Measurements from ENCODE around the gene MYBPC2.
A peak's percentile ranks its signal among the peaks of the same experiment; 100 is the strongest.

MYBPC2 gene

GRCh38 chr19:50410109-50410508 lies 22.6 kb upstream of the MYBPC2 start:
- DNase-seq = no peak

- DNase-seq = no peak
These were observed 20.3 kb upstream of the MYBPC2 start for GRCh38 chr19:50412419-50412818.

GRCh38 chr19:50413096-50413495 lies 19.6 kb upstream of the MYBPC2 start:
- no peak for DNase-seq

GRCh38 chr19:50413531-50413930 lies 19.2 kb upstream of the MYBPC2 start:
- no peak for DNase-seq

GRCh38 chr19:50414864-50415660 lies 17.6 kb upstream of the MYBPC2 start:
- DNase-seq = no peak

- DNase-seq = no peak
These were observed 17.0 kb upstream of the MYBPC2 start for GRCh38 chr19:50415661-50416033.

- DNase-seq = no peak
These were observed 16.4 kb upstream of the MYBPC2 start for GRCh38 chr19:50416034-50416977.

GRCh38 chr19:50417111-50418081 lies 15.3 kb upstream of the MYBPC2 start:
- no peak for DNase-seq

GRCh38 chr19:50418176-50419021 lies 14.3 kb upstream of the MYBPC2 start, which contains the start of gene SPIB:
SPIB (plus strand) TSS chr19:50418938; CDS start chr19:50418963, 25 bp downstream.
- no peak for DNase-seq

- no peak for DNase-seq
These were observed 13.6 kb upstream of the MYBPC2 start for GRCh38 chr19:50419022-50419579.

- DNase-seq = no peak
These were observed 13.1 kb upstream of the MYBPC2 start for GRCh38 chr19:50419580-50420035.

- no peak for DNase-seq
These were observed 12.6 kb upstream of the MYBPC2 start for GRCh38 chr19:50420127-50420526.

- DNase-seq = no peak
These were observed 11.9 kb upstream of the MYBPC2 start for GRCh38 chr19:50420808-50421207.

GRCh38 chr19:50422397-50423278 lies 10.1 kb upstream of the MYBPC2 start:
- DNase-seq = no peak

GRCh38 chr19:50423279-50424113 lies 9.2 kb upstream of the MYBPC2 start:
- DNase-seq = no peak

GRCh38 chr19:50425581-50425980 lies 7.1 kb upstream of the MYBPC2 start:
- no peak for DNase-seq

GRCh38 chr19:50427318-50427925 lies 5.3 kb upstream of the MYBPC2 start:
- DNase-seq = no peak

GRCh38 chr19:50427997-50428425 lies 4.7 kb upstream of the MYBPC2 start:
- DNase-seq = peak; percentile 11
